ENCODE data around the gene ZNF469.
"Not testable (repeated sequence)": the region's sequence is repeated elsewhere in the genome, so short reads cannot be mapped to it uniquely, and the experiment has no call there.

Gene ZNF469

DNA sequence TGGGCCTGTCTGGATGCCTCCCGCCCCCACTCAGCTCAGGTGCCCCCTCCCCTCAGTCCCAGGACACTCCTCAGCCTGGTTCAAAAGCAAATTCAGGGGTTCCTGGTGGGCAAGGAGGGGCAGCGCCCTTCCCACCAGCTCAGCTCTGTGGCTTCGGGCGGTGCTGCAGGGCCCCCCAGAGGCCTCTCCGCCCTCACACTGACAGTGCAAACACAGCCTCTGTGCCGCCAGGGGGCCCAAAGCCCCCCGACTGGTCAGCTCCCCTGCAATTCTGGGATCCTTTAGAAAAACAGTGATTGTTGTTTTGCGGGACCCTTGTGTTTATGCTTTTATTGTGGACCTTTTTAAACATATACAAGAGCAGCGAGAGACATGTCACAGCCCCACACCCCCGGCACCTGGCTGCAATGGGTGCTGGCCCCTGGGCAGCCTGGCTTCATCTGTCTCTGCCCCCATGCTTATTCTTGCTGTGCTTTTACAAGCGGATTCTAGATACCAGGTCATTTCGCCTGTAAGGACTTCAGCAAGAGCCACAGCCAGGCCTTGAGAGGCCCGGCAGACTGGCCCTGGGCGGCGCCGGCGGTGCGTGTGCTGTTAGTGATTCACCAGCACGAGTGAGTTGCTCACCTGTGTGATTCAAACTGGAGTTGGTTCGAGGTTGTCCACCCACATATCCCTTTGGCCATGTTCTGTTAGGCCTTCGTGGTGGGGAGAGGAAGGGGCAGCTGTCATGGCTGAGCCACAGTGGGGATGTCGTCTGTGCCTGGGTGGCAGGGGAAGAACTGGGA is 21.2 kb downstream of the ZNF469 start:
- Histone ChIP-seq H3K36me3 (ENCODE audit: insufficient read depth, low read length) (no peaks in the 10 kb centered on the region), H3K4me1 (ENCODE audit: insufficient read depth, low read length) (no peaks in the 10 kb centered on the region), H3K9ac (ENCODE audit: low read length) (no peak overlapping the region), H3K27me3 (ENCODE audit: control insufficient read depth in 1 of 2, insufficient read depth in 2 of 2, low read length in 2 of 2) (no peaks in the 10 kb centered on the region), H3K4me3 (ENCODE audit: low read depth in 1 of 2, low read length in 2 of 2) (no peak overlapping the region), H3K9me3 (ENCODE audit: low read length) (no peaks in the 10 kb centered on the region), H3K27ac (ENCODE audit: low read depth, low read length) (no peak overlapping the region)

DNA sequence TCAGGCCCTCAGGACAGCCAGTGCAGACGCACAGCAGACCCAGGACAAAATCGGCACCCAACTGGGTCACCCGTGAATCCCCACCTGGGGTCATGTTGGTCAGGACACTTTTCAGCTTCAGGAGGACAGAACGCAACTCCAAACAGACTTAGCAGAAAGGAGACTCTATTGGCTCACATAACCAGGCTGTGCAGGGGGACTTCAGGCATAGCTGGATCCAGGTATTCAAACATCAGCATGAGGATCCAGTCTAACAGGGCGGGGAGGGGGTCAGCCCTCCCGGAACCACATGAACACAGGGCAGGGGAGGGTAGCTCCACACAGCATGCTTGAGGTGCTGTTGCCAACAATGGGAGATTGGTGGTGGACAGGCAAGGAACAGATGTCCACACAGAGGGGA is 22.0 kb downstream of the ZNF469 start:
- H3K27me3 ChIP-seq (ENCODE audit: control insufficient read depth in 1 of 2, insufficient read depth in 2 of 2, low read length in 2 of 2) = no peaks in the 10 kb centered on the region
- H3K4me3 ChIP-seq (ENCODE audit: low read depth in 1 of 2, low read length in 2 of 2) = no peak overlapping the region
- no peaks in the 10 kb centered on the region for H3K9me3 ChIP-seq (ENCODE audit: low read length)
- no peaks in the 10 kb centered on the region for H3K36me3 ChIP-seq (ENCODE audit: insufficient read depth, low read length)
- H3K9ac ChIP-seq (ENCODE audit: low read length) = no peak overlapping the region
- H3K4me1 ChIP-seq (ENCODE audit: insufficient read depth, low read length) = no peaks in the 10 kb centered on the region
- no peak overlapping the region for H3K27ac ChIP-seq (ENCODE audit: low read depth, low read length)

GRCh38 chr16:88405216-88406060 is 22.7 kb downstream of the ZNF469 start:
- H3K36me3 ChIP-seq (ENCODE audit: insufficient read depth, low read length) = no peaks in the 10 kb centered on the region
- no peaks in the 10 kb centered on the region for H3K27me3 ChIP-seq (ENCODE audit: control insufficient read depth in 1 of 2, insufficient read depth in 2 of 2, low read length in 2 of 2)
- no peaks in the 10 kb centered on the region for H3K9me3 ChIP-seq (ENCODE audit: low read length)
- H3K27ac ChIP-seq (ENCODE audit: low read depth, low read length) = no peak overlapping the region
- H3K4me3 ChIP-seq (ENCODE audit: low read depth in 1 of 2, low read length in 2 of 2) = peak overlapping the region in 1 of 2 donors; percentile 14
- H3K9ac ChIP-seq (ENCODE audit: low read length) = no peak overlapping the region
- no peaks in the 10 kb centered on the region for H3K4me1 ChIP-seq (ENCODE audit: insufficient read depth, low read length)

- Histone ChIP-seq H3K9me3 (ENCODE audit: low read length) (no peaks in the 10 kb centered on the region), H3K4me1 (ENCODE audit: insufficient read depth, low read length) (no peaks in the 10 kb centered on the region), H3K27me3 (ENCODE audit: control insufficient read depth in 1 of 2, insufficient read depth in 2 of 2, low read length in 2 of 2) (no peaks in the 10 kb centered on the region), H3K4me3 (ENCODE audit: low read depth in 1 of 2, low read length in 2 of 2) (peak overlapping the region in 1 of 2 donors; percentile 14), H3K9ac (ENCODE audit: low read length) (no peak overlapping the region), H3K27ac (ENCODE audit: low read depth, low read length) (no peak overlapping the region), H3K36me3 (ENCODE audit: insufficient read depth, low read length) (no peaks in the 10 kb centered on the region)
These were observed 23.6 kb downstream of the ZNF469 start for GRCh38 chr16:88406096-88407041.

GRCh38 chr16:88407042-88407420 is 24.3 kb downstream of the ZNF469 start:
- Histone ChIP-seq H3K9me3 (ENCODE audit: low read length) (no peaks in the 10 kb centered on the region), H3K4me3 (ENCODE audit: low read depth in 1 of 2, low read length in 2 of 2) (no peak overlapping the region), H3K9ac (ENCODE audit: low read length) (no peak overlapping the region), H3K27ac (ENCODE audit: low read depth, low read length) (no peak overlapping the region), H3K27me3 (ENCODE audit: control insufficient read depth in 1 of 2, insufficient read depth in 2 of 2, low read length in 2 of 2) (no peaks in the 10 kb centered on the region), H3K36me3 (ENCODE audit: insufficient read depth, low read length) (no peaks in the 10 kb centered on the region), H3K4me1 (ENCODE audit: insufficient read depth, low read length) (no peaks in the 10 kb centered on the region)

- H3K4me1 ChIP-seq (ENCODE audit: insufficient read depth, low read length) = no peaks in the 10 kb centered on the region
- H3K9ac ChIP-seq (ENCODE audit: low read length) = no peak overlapping the region
- no peaks in the 10 kb centered on the region for H3K9me3 ChIP-seq (ENCODE audit: low read length)
- no peaks in the 10 kb centered on the region for H3K27me3 ChIP-seq (ENCODE audit: control insufficient read depth in 1 of 2, insufficient read depth in 2 of 2, low read length in 2 of 2)
- no peak overlapping the region for H3K4me3 ChIP-seq (ENCODE audit: low read depth in 1 of 2, low read length in 2 of 2)
- H3K36me3 ChIP-seq (ENCODE audit: insufficient read depth, low read length) = no peaks in the 10 kb centered on the region
- H3K27ac ChIP-seq (ENCODE audit: low read depth, low read length) = no peak overlapping the region
These were observed 25.0 kb downstream of the ZNF469 start for GRCh38 chr16:88407807-88408206.

DNA sequence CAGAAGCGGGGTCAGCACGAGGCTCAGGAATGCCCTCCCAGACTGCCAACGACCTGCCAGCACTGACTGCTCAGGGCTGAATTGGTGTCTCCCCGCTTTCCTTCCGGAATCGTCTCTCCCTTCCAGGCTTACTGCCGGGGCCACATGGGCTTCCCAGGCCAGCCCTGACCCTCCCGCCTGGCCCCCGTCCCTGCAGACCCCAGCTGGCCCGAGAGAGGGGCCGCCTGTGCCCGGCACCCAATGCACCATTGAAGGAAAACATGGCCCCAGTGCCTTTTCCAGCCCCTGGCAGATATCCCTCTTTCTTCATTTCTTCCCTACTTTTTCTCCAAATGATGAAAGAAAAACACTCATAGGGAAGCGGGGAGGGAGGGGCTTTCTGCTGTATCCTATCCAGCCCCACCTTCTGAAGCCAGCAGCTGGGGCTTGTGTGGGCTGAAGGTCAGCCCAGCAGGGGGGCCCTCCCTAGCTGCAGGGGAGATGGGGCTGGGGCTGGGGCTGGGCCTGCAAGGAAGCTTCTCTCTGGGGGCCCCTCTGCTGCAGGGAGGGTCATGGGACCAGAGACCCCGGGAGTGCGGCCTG is 25.9 kb downstream of the ZNF469 start:
- Histone ChIP-seq H3K36me3 (ENCODE audit: insufficient read depth, low read length) (no peaks in the 10 kb centered on the region), H3K9ac (ENCODE audit: low read length) (no peak overlapping the region), H3K27me3 (ENCODE audit: control insufficient read depth in 1 of 2, insufficient read depth in 2 of 2, low read length in 2 of 2) (no peaks in the 10 kb centered on the region), H3K4me3 (ENCODE audit: low read depth in 1 of 2, low read length in 2 of 2) (no peak overlapping the region), H3K27ac (ENCODE audit: low read depth, low read length) (no peak overlapping the region), H3K9me3 (ENCODE audit: low read length) (no peaks in the 10 kb centered on the region), H3K4me1 (ENCODE audit: insufficient read depth, low read length) (no peaks in the 10 kb centered on the region)

DNA sequence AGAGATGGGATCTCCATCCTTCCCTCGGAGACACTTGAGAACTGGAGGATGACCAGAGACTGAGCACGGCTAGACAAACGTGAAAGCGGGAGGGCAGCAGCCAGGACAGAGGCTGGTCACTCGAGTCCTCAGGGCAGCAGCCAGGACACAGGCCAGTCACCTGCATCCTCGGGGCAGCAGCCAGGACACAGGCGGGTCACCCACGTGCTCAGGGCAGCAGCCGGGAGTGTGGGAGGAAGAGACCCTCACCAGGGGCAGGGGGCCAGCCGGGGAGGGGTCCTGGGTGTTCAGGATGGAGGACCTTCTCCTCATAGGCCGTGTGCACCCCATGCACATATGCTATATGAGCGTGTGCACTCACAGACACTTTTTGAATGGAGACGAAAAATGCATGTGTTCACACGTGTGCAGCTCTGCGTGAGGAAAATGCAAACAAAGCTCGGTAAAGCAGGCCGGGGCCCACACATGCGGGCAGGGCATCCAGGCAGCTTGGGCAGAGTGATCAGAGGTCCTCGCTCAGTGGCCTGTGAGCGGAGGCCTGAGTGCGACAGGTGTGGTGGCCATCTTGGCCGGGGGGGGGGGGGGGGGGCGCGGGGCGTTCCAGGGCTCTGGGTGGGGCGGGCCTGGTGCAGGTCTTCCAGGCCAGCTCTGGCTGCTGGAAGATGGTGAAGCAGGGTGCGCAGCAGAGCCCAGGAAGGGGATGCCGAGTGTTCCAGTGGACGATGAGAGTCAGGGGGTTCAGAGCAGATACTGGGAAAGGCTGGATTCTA is 26.7 kb downstream of the ZNF469 start:
- Histone ChIP-seq H3K27me3 (ENCODE audit: control insufficient read depth in 1 of 2, insufficient read depth in 2 of 2, low read length in 2 of 2) (no peaks in the 10 kb centered on the region), H3K4me1 (ENCODE audit: insufficient read depth, low read length) (no peaks in the 10 kb centered on the region), H3K36me3 (ENCODE audit: insufficient read depth, low read length) (no peaks in the 10 kb centered on the region), H3K27ac (ENCODE audit: low read depth, low read length) (no peak overlapping the region), H3K4me3 (ENCODE audit: low read depth in 1 of 2, low read length in 2 of 2) (no peak overlapping the region), H3K9me3 (ENCODE audit: low read length) (no peaks in the 10 kb centered on the region), H3K9ac (ENCODE audit: low read length) (no peak overlapping the region)

GRCh38 chr16:88410297-88410968 is 27.7 kb downstream of the ZNF469 start:
- H3K4me3 ChIP-seq (ENCODE audit: low read depth in 1 of 2, low read length in 2 of 2); H3K27me3 ChIP-seq (ENCODE audit: control insufficient read depth in 1 of 2, insufficient read depth in 2 of 2, low read length in 2 of 2); H3K9me3 ChIP-seq (ENCODE audit: low read length); H3K27ac ChIP-seq (ENCODE audit: low read depth, low read length); H3K36me3 ChIP-seq (ENCODE audit: insufficient read depth, low read length); H3K4me1 ChIP-seq (ENCODE audit: insufficient read depth, low read length); H3K9ac ChIP-seq (ENCODE audit: low read length): not testable (repeated sequence)

DNA sequence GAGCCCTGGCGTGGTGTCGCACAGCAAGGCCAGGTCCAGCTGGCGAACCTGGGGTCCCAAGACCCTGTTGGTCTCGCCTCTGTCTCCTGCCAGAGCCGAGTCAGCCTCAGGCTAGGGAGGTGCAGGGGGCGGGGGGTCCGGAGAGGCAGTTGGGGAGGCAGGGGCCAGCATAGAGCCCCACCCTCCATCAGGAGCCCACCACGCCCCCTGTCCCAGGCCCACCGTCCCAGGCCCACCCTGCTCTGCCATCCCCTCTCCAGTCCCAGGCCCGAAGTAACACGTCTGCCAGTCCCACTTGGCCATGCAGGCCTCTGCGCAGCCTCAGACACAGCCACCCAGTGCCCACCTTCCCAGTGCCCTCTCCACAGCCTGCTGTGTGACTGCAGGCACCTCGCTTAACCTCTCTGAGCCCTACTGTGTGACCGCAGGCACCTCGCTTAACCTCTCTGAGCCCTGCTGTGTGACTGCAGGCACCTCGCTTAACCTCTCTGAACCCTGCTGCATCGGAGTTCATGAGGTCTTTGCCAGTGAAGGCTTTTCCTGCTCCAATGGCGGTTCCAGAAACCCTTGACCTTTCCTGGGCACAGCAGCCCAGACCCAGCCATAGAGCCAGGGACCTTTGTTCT is 29.3 kb downstream of the ZNF469 start:
- no peaks in the 10 kb centered on the region for H3K4me1 ChIP-seq (ENCODE audit: insufficient read depth, low read length)
- no peaks in the 10 kb centered on the region for H3K36me3 ChIP-seq (ENCODE audit: insufficient read depth, low read length)
- H3K4me3 ChIP-seq (ENCODE audit: low read depth in 1 of 2, low read length in 2 of 2) = no peak overlapping the region
- no peak overlapping the region for H3K9ac ChIP-seq (ENCODE audit: low read length)
- H3K27ac ChIP-seq (ENCODE audit: low read depth, low read length) = no peak overlapping the region
- no peaks in the 10 kb centered on the region for H3K9me3 ChIP-seq (ENCODE audit: low read length)
- H3K27me3 ChIP-seq (ENCODE audit: control insufficient read depth in 1 of 2, insufficient read depth in 2 of 2, low read length in 2 of 2) = no peaks in the 10 kb centered on the region
